Endothelial cell of umbilical vein (primary cell): ENCODE data around the gene KCNG3. TPM values are rescaled to one million over a fixed set of nuclear protein-coding genes. Genes with fewer than 3 reads are reported as not detected.

Experiments used
- BruUV-seq: library from RNA; stranded (reverse); fragments of 400-500 nt; replicated peaks from 2 replicates; lab custom pipeline; 2021; lab: Mats Ljungman, UMichigan
- CTCF ChIA-PET: fragments of 300-600, 350-600 bp; sonication (Branson Sonifier 250); formaldehyde crosslinking; loops from one replicate; lab custom pipeline; 2021; ENCODE audit warnings: antibody characterized with exemption, inconsistent platforms; lab: Charles Lee
- POLR2A ChIA-PET: fragments of 300-600, 350-600 bp; sonication (Branson Sonifier 250); formaldehyde crosslinking; loops from one replicate; lab custom pipeline; 2021; ENCODE audit warnings: antibody characterized with exemption, inconsistent platforms; lab: Charles Lee
- DNase-seq: peaks from one replicate; pipeline ENCODE4 v3.0.0-alpha.2; 2011; ENCODE audit warnings: low read depth, low spot score
- FAIRE-seq: peaks from 2 replicates; lab custom pipeline; 2011; peaks lifted over from hg19 to GRCh38; lab: Jason Lieb, UNC
- H2AFZ ChIP-seq: 2 replicates; pipeline ENCODE4 v1.6.0; 2012; ENCODE audit warnings: low read depth, low read length, control low read depth, inconsistent platforms
- H3K27ac ChIP-seq: 2 replicates; pipeline ENCODE4 v1.5.1; 2011; ENCODE audit warnings: low read depth, mild to moderate bottlenecking, control low read depth, low read length, moderate library complexity; ENCODE audit not compliant: insufficient read depth
- H3K27me3 ChIP-seq, 2 experiments: 2 replicates each; pipeline versions ENCODE4 v1.6.0 to v1.6.1; 2011; ENCODE audit warnings: low read length in 2 of 2, mixed read lengths in 1 of 2; ENCODE audit not compliant: control insufficient read depth in 2 of 2, insufficient read depth in 2 of 2
- H3K36me3 ChIP-seq, 2 experiments: 2 replicates in 1 of 2; 3 replicates in 1 of 2; pipeline ENCODE4 v1.5.1; 2011; ENCODE audit warnings: low read length in 2 of 2, mild to moderate bottlenecking in 1 of 2, moderate library complexity in 1 of 2; ENCODE audit not compliant: control insufficient read depth in 2 of 2, insufficient read depth in 2 of 2; ENCODE audit errors: extremely low read depth in 1 of 2
- H3K4me1 ChIP-seq: 3 replicates; pipeline ENCODE4 v1.5.1; 2011; ENCODE audit warnings: mild to moderate bottlenecking, low read length; ENCODE audit not compliant: control insufficient read depth, insufficient read depth; ENCODE audit errors: extremely low read depth
- H3K4me2 ChIP-seq: 2 replicates; pipeline ENCODE4 v1.6.1; 2011; ENCODE audit warnings: low read length, control low read depth, mixed read lengths; ENCODE audit not compliant: insufficient read depth
- H3K4me3 ChIP-seq, 3 experiments: fragments of 200-600 bp in 1 of 3; sonication (generic), shearing (Covaris generic) in 1 of 3; replicated peaks in 1 of 3; 2 replicates each; pipeline ENCODE4 v1.5.1; 2011 to 2016; ENCODE audit warnings: control low read depth in 3 of 3, low read length in 3 of 3, mild to moderate bottlenecking in 2 of 3, inconsistent platforms in 1 of 3, low read depth in 1 of 3, moderate library complexity in 1 of 3; ENCODE audit not compliant: insufficient read depth in 1 of 3
- H3K79me2 ChIP-seq: 2 replicates; pipeline ENCODE4 v1.6.0; 2012; ENCODE audit warnings: low read length, inconsistent platforms; ENCODE audit not compliant: control insufficient read depth, insufficient read depth
- H3K9ac ChIP-seq: replicated peaks from 2 replicates; pipeline ENCODE3; 2011; ENCODE audit warnings: low read length, control low read depth; ENCODE audit not compliant: insufficient read depth; ENCODE audit errors: extremely low read depth
- H3K9me1 ChIP-seq: replicated peaks from 3 replicates; pipeline ENCODE4 v1.6.0; 2011; ENCODE audit warnings: mild to moderate bottlenecking, low read length; ENCODE audit not compliant: control insufficient read depth, insufficient read depth; ENCODE audit errors: extremely low read depth
- H3K9me3 ChIP-seq: replicated peaks from 2 replicates; pipeline ENCODE4 v1.5.1; 2012; ENCODE audit warnings: low read length, inconsistent platforms; ENCODE audit not compliant: control insufficient read depth, insufficient read depth
- H4K20me1 ChIP-seq: replicated peaks from 2 replicates; pipeline ENCODE3; 2011; ENCODE audit warnings: mild to moderate bottlenecking, low read length; ENCODE audit not compliant: control insufficient read depth, insufficient read depth; ENCODE audit errors: extremely low read depth
- EZH2 ChIP-seq: IDR thresholded peaks from 2 replicates; pipeline ENCODE4 v1.6.1; 2012; ENCODE audit warnings: borderline replicate concordance, low read depth, mild to moderate bottlenecking, moderate library complexity, low read length, inconsistent platforms; ENCODE audit not compliant: severe bottlenecking
- FOS ChIP-seq: IDR thresholded peaks from 2 replicates; pipeline ENCODE4 v1.6.1; 2011; ENCODE audit warnings: mild to moderate bottlenecking, low read length, moderate library complexity, borderline replicate concordance; ENCODE audit not compliant: insufficient read depth
- GATA2 ChIP-seq: IDR thresholded peaks from 2 replicates; pipeline ENCODE4 v1.7.0; 2011; ENCODE audit warnings: low read depth, mild to moderate bottlenecking, moderate library complexity, mixed read lengths, low read length; ENCODE audit not compliant: insufficient read length, insufficient read depth
- JUN ChIP-seq: IDR thresholded peaks from 2 replicates; pipeline ENCODE4 v1.6.1; 2011; ENCODE audit warnings: borderline replicate concordance, low read depth; ENCODE audit not compliant: insufficient read length, insufficient read depth
- MYC ChIP-seq: IDR thresholded peaks from one replicate; pipeline ENCODE4 v1.6.1; 2011; ENCODE audit warnings: mild to moderate bottlenecking, low read depth, low read length
- POLR2A ChIP-seq: IDR thresholded peaks from 2 replicates; pipeline ENCODE4 v1.6.1; 2012; ENCODE audit warnings: low read depth, mild to moderate bottlenecking, control low read depth, low read length
- POLR2AphosphoS5 ChIP-seq: IDR thresholded peaks from 2 replicates; pipeline ENCODE4 v1.6.1; 2012; ENCODE audit warnings: low read depth, mild to moderate bottlenecking, control low read depth, low read length, moderate library complexity; ENCODE audit not compliant: insufficient read depth
- dilution Hi-C: fragments of 300-500 bp; cut with MboI; formaldehyde crosslinking; loops from one replicate; pipeline ENCODE4 v1.15.0; 2019; ENCODE audit warnings: low sequenced_read_pairs; ENCODE audit not compliant: extremely low pct_ligation_motif_present
- intact Hi-C: fragments of 100-400 bp; cut with micrococcal nuclease; formaldehyde crosslinking; loops from one replicate; pipeline ENCODE4 v1.10.0; 2022
- polyA plus RNA-seq, 4 experiments: library from polyadenylated mRNA; depleted of rRNA in 3 of 4; stranded (reverse) in 3 of 4; unstranded in 1 of 4; fragments of >200 nt; gene quantifications; 2 replicates each; pipeline versions ENCODE4 v1.2.1 to v1.2.3, GENCODE V29; 2011 to 2012; ENCODE audit warnings: missing spikeins in 1 of 4
- total RNA-seq: library from RNA; stranded (reverse); gene quantifications from 2 replicates; pipeline ENCODE4 v1.2.3, GENCODE V29; 2021
- TF ChIP-seq, protein P1 (sequence below): IDR thresholded peaks from 2 replicates; pipeline ENCODE4 v1.6.1; 2011; ENCODE audit not compliant: insufficient read depth, insufficient read length
- TF ChIP-seq, protein P2 (sequence below), 2 donors: IDR thresholded peaks; 1 replicate in 1 of 2; 2 replicates in 1 of 2; pipeline ENCODE4 v1.5.1; 2011; ENCODE audit warnings: low read length in 2 of 2, mild to moderate bottlenecking in 2 of 2, moderate library complexity in 2 of 2, control low read depth in 1 of 2, inconsistent platforms in 1 of 2, low read depth in 1 of 2; ENCODE audit not compliant: insufficient read depth in 1 of 2; ENCODE audit errors: extremely low read depth in 1 of 2

KCNG3 gene
- total and polyA plus RNA-seq, 2 donors (not counting 3 experiments of a cell fraction or from before 2014, with no cell fraction given) = 0.15 TPM; not detected in 1

DNA sequence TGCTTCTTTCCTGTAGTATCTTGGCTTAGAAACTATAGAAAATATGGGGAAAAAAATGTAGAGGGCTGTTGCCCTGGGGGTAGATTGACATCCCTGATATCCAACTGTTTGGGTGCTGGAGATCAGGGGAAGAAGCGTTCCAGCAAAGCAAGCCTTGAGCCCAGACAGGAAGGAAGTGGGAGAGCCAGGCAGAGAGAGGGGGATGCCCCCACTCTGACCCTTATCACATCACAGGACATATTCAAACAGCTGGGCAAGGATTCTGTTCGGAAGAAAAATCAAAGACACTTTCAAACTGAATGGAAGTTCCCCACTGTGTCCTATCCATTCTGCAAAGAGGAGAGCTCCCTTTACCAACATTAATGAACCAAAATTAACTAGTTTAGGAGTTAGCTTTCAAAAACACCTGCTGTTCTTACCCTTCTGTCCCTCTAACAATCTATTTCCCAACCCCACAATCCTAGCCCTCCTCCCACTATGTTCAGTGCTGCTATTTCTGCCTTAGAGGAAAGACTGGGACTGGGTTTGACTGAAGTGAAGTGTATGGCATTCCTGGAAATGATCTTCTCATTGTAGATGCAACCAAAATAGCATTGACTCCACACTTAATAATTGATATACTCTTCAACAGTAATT, 16.9 kb upstream of the KCNG3 start:
- DNase-seq = peak; percentile 51
- ChIA-PET CTCF (interaction anchor here (0.7 to 1.5 kb wide), 5 partner anchors 8 to 259 kb away, joined by 3 to 6 read pairs (median 4); partner anchors contain the start of gene KCNG3), POLR2A (no interaction called here)
- Histone ChIP-seq H3K36me3 (no peaks in the 10 kb centered on the region), H3K4me3 (no peak overlapping the region), H3K27ac (no peak overlapping the region), H3K9me3 (no peaks in the 10 kb centered on the region), H2AFZ (no peak overlapping the region), H4K20me1 (no peaks in the 10 kb centered on the region), H3K9ac (no peak overlapping the region), H3K4me2 (peak overlapping the region; percentile 6), H3K27me3 (no peaks in the 10 kb centered on the region), H3K4me1 (peaks cover 7% of the 10 kb centered on the region), H3K79me2 (no peaks in the 10 kb centered on the region), H3K9me1 (no peaks in the 10 kb centered on the region)
- intact Hi-C loops = loop anchor here (2.0 kb wide), 1 partner anchor 16 kb away; no protein-coding TSS in a partner anchor
- FAIRE-seq = peak; percentile 76
- dilution Hi-C loops = no loop called here
- TF ChIP-seq, protein P1, sequence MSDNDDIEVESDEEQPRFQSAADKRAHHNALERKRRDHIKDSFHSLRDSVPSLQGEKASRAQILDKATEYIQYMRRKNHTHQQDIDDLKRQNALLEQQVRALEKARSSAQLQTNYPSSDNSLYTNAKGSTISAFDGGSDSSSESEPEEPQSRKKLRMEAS = no peak
- TF ChIP-seq GATA2 (peak; percentile 55), MYC (no peak), POLR2A (no peak), POLR2AphosphoS5 (peak; percentile 32), FOS (no peak), EZH2 (no peak), JUN (no peak)
- TF ChIP-seq, protein P2, sequence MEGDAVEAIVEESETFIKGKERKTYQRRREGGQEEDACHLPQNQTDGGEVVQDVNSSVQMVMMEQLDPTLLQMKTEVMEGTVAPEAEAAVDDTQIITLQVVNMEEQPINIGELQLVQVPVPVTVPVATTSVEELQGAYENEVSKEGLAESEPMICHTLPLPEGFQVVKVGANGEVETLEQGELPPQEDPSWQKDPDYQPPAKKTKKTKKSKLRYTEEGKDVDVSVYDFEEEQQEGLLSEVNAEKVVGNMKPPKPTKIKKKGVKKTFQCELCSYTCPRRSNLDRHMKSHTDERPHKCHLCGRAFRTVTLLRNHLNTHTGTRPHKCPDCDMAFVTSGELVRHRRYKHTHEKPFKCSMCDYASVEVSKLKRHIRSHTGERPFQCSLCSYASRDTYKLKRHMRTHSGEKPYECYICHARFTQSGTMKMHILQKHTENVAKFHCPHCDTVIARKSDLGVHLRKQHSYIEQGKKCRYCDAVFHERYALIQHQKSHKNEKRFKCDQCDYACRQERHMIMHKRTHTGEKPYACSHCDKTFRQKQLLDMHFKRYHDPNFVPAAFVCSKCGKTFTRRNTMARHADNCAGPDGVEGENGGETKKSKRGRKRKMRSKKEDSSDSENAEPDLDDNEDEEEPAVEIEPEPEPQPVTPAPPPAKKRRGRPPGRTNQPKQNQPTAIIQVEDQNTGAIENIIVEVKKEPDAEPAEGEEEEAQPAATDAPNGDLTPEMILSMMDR (IDR thresholded peaks at IDR 0.05; ENCODE audit: extremely low read depth in 1 of 2, insufficient read depth in 1 of 2, low read depth in 1 of 2, low read length in 2 of 2) = no peak
- BruUV-seq = no TSS peak
